Lung (tissue), 12 donors: Measurements from ENCODE around the gene GPD1L. TPM values are rescaled to one million over a fixed set of nuclear protein-coding genes. Genes with fewer than 3 reads are reported as not detected.
"Not testable (repeated sequence)": the region's sequence is repeated elsewhere in the genome, so short reads cannot be mapped to it uniquely, and the experiment has no call there.

ENCODE experiments used
- ATAC-seq: fragments of 200-7000 bp; cut with Tn5 transposase; one replicate; pipeline ENCODE4 v1.9.1; 2020; ENCODE audit warnings: moderate number of reproducible peaks; ENCODE audit not compliant: insufficient read depth, low FRiP score
- DNase-seq, 3 donors: peaks; one replicate each; pipeline ENCODE4 v3.0.0-alpha.2; 2013 to 2017
- H3K27ac ChIP-seq, 2 donors: one replicate each; pipeline ENCODE4 v1.5.1; 2013; ENCODE audit warnings: mild to moderate bottlenecking in 2 of 2, moderate library complexity in 2 of 2, control low read depth in 1 of 2, inconsistent platforms in 1 of 2, low read depth in 1 of 2, low read length in 1 of 2
- H3K27me3 ChIP-seq, 3 donors: one replicate each; pipeline ENCODE4 v1.5.1; 2013; ENCODE audit warnings: low read length in 2 of 3; ENCODE audit not compliant: control insufficient read depth in 3 of 3, insufficient read depth in 3 of 3
- H3K36me3 ChIP-seq, 4 donors: one replicate each; pipeline ENCODE4 v1.5.1; 2013; ENCODE audit warnings: low read length in 4 of 4, mild to moderate bottlenecking in 1 of 4, moderate library complexity in 1 of 4; ENCODE audit not compliant: control insufficient read depth in 4 of 4, insufficient read depth in 4 of 4
- H3K4me1 ChIP-seq, 5 donors: one replicate each; pipeline ENCODE4 v1.5.1; 2013; ENCODE audit warnings: low read length in 5 of 5, mild to moderate bottlenecking in 2 of 5, moderate library complexity in 1 of 5; ENCODE audit not compliant: control insufficient read depth in 5 of 5, insufficient read depth in 5 of 5
- H3K4me3 ChIP-seq: one replicate; pipeline ENCODE4 v1.5.1; 2013; ENCODE audit warnings: mild to moderate bottlenecking, control low read depth, moderate library complexity
- H3K9ac ChIP-seq, 2 donors: one replicate each; pipeline ENCODE4 v1.5.1; 2013; ENCODE audit warnings: low read length in 2 of 2, control low read depth in 1 of 2; ENCODE audit not compliant: insufficient read depth in 1 of 2
- H3K9me3 ChIP-seq, 4 donors: one replicate each; pipeline ENCODE4 v1.5.1; 2013; ENCODE audit warnings: low read length in 3 of 4, mild to moderate bottlenecking in 1 of 4, moderate library complexity in 1 of 4; ENCODE audit not compliant: control insufficient read depth in 4 of 4, insufficient read depth in 3 of 4
- WGBS, 2 donors: extraction: QIAGEN DNeasy Blood & Tissue Kit; methylation state at CpG; one replicate each; pipeline ENCODE4 v1.1.7; 2013; 5-methylcytosine and 5-hydroxymethylcytosine counted together
- polyA plus RNA-seq, 2 donors: library from polyadenylated mRNA; stranded (reverse); fragments of 200-250 nt; gene quantifications; one replicate each; pipeline ENCODE4 v1.2.1, GENCODE V29; 2013
- total RNA-seq, 2 donors: library from RNA; depleted of rRNA in 1 of 2; stranded (reverse); fragments of >200 nt in 1 of 2; gene quantifications; one replicate each; pipeline ENCODE4 v1.2.1, GENCODE V29; 2014 to 2021
- TF ChIP-seq, protein P1 (sequence below): IDR thresholded peaks from 2 replicates; pipeline ENCODE4 v1.5.1; 2012; ENCODE audit warnings: mild to moderate bottlenecking; ENCODE audit errors: control extremely low read depth, extremely low read depth
- donor health status: control.
- donor health status: control.
- donor health status: Bipolar disorder and iron deficiency.
- donor health status: healthy.
- donor health status: DM: yes; HTN: yes; CAD: no.

GPD1L gene
- total and polyA plus RNA-seq, 4 donors: 20.5 to 58.8 (median 37.1) TPM

- H3K9ac ChIP-seq: no peak overlapping the region
- no peaks in the 10 kb centered on the region for H3K27me3 ChIP-seq
- no peak overlapping the region for H3K27ac ChIP-seq
- H3K4me1 ChIP-seq: peaks cover 0 to 7% (median 0%) of the 10 kb centered on the region in 5 donors
- TF ChIP-seq, protein P1, sequence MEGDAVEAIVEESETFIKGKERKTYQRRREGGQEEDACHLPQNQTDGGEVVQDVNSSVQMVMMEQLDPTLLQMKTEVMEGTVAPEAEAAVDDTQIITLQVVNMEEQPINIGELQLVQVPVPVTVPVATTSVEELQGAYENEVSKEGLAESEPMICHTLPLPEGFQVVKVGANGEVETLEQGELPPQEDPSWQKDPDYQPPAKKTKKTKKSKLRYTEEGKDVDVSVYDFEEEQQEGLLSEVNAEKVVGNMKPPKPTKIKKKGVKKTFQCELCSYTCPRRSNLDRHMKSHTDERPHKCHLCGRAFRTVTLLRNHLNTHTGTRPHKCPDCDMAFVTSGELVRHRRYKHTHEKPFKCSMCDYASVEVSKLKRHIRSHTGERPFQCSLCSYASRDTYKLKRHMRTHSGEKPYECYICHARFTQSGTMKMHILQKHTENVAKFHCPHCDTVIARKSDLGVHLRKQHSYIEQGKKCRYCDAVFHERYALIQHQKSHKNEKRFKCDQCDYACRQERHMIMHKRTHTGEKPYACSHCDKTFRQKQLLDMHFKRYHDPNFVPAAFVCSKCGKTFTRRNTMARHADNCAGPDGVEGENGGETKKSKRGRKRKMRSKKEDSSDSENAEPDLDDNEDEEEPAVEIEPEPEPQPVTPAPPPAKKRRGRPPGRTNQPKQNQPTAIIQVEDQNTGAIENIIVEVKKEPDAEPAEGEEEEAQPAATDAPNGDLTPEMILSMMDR: no peak
- H3K36me3 ChIP-seq: no peaks in the 10 kb centered on the region
- H3K9me3 ChIP-seq: no peaks in the 10 kb centered on the region
- DNase-seq (no peak), ATAC-seq (no peak)
- no peak overlapping the region for H3K4me3 ChIP-seq
- 92 to 98% methylated on average over 2 of the region's 2 CpGs for WGBS, 2 donors
These were observed 39.7 kb upstream of the GPD1L start for GRCh38 chr3:32066686-32067085.

GRCh38 chr3:32074194-32074593, 32.2 kb upstream of the GPD1L start:
- not testable (repeated sequence) for H3K9me3 ChIP-seq, H3K4me3 ChIP-seq, ATAC-seq, H3K9ac ChIP-seq, H3K36me3 ChIP-seq, H3K27ac ChIP-seq, H3K27me3 ChIP-seq, DNase-seq, H3K4me1 ChIP-seq
- 77 to 93% methylated on average over 7 of the region's 7 CpGs for WGBS, 2 donors

GRCh38 chr3:32076566-32076965, 29.9 kb upstream of the GPD1L start:
- ATAC-seq (no peak), DNase-seq (no peak)
- Histone ChIP-seq H3K27me3 (no peaks in the 10 kb centered on the region), H3K4me1 (peaks cover 0 to 5% (median 0%) of the 10 kb centered on the region in 5 donors), H3K36me3 (no peaks in the 10 kb centered on the region), H3K27ac (no peak overlapping the region), H3K4me3 (no peak overlapping the region), H3K9me3 (no peaks in the 10 kb centered on the region), H3K9ac (no peak overlapping the region)
- TF ChIP-seq, protein P1: no peak
- 93 to 94% methylated on average over 3 of the region's 3 CpGs for WGBS, 2 donors

GRCh38 chr3:32077260-32078084, 28.9 kb upstream of the GPD1L start:
- Histone ChIP-seq H3K9ac (no peak overlapping the region), H3K36me3 (no peaks in the 10 kb centered on the region)
- no peak for ATAC-seq

More at GRCh38 chr3:32077260-32078084, 28.9 kb upstream of the GPD1L start:
- no peaks in the 10 kb centered on the region for H3K9me3 ChIP-seq
- TF ChIP-seq, protein P1: no peak
- 60 to 77% methylated on average over 14 of the region's 14 CpGs for WGBS, 2 donors
- peak overlapping the region in 1 of 2 donors; percentile 48 for H3K27ac ChIP-seq
- peak in 2 of 3 donors; percentile 16 to 53 for DNase-seq
- H3K27me3 ChIP-seq: no peaks in the 10 kb centered on the region
- peaks cover 0 to 7% (median 5%) of the 10 kb centered on the region in 5 donors for H3K4me1 ChIP-seq
- H3K4me3 ChIP-seq: no peak overlapping the region
